Smooth muscle cell (in vitro differentiated cells): ENCODE results near the gene CXXC5. TPM values are rescaled to one million over a fixed set of nuclear protein-coding genes. Genes with fewer than 3 reads are reported as not detected.

Source experiments
- DNase-seq: peaks from one replicate; lab custom pipeline; 2025; ENCODE audit not compliant: unreplicated experiment; lab: John Stamatoyannopoulos, UW
- H2AFZ ChIP-seq: fragments of 200-600 bp; sonication (generic); 2 replicates; pipeline ENCODE4 v1.6.0; 2016; ENCODE audit warnings: antibody characterized with exemption, low read depth, mild to moderate bottlenecking
- H3F3A ChIP-seq: fragments of 200-600 bp; sonication (generic); 2 replicates; pipeline ENCODE4 v1.6.0; 2017; ENCODE audit warnings: antibody characterized with exemption, low read depth
- H3K27ac ChIP-seq: fragments of 200-600 bp; sonication (generic); 2 replicates; pipeline ENCODE4 v1.5.1; 2016; ENCODE audit warnings: low read depth, mild to moderate bottlenecking
- H3K27me3 ChIP-seq: fragments of 200-600 bp; sonication (generic); 2 replicates; pipeline ENCODE4 v1.6.1; 2016; ENCODE audit warnings: low read depth, mild to moderate bottlenecking
- H3K36me3 ChIP-seq: fragments of 200-600 bp; sonication (generic); 2 replicates; pipeline ENCODE4 v1.5.1; 2016; ENCODE audit warnings: low read depth
- H3K4me1 ChIP-seq: fragments of 200-600 bp; sonication (generic); 2 replicates; pipeline ENCODE4 v1.5.1; 2016; ENCODE audit warnings: low read depth
- H3K4me2 ChIP-seq: fragments of 200-600 bp; sonication (generic); 2 replicates; pipeline ENCODE4 v1.6.0; 2016; ENCODE audit warnings: mild to moderate bottlenecking
- H3K4me3 ChIP-seq: fragments of 200-600 bp; sonication (generic); 2 replicates; pipeline ENCODE4 v1.5.1; 2016; ENCODE audit warnings: mild to moderate bottlenecking
- H3K79me2 ChIP-seq: fragments of 200-600 bp; sonication (generic); 2 replicates; pipeline ENCODE4 v1.6.0; 2016; ENCODE audit warnings: low read depth, mild to moderate bottlenecking
- H3K9ac ChIP-seq: fragments of 200-600 bp; sonication (generic); 2 replicates; pipeline ENCODE4 v1.6.0; 2016; ENCODE audit warnings: low read depth
- H3K9me3 ChIP-seq: fragments of 200-600 bp; sonication (generic); replicated peaks from 2 replicates; pipeline ENCODE4 v1.5.1; 2016; ENCODE audit warnings: low read depth
- H4K20me1 ChIP-seq: fragments of 200-600 bp; sonication (generic); 2 replicates; pipeline ENCODE4 v1.6.0; 2016; ENCODE audit warnings: low read depth
- CTCF ChIP-seq: fragments of 200-600 bp; sonication (generic); IDR thresholded peaks from 2 replicates; pipeline ENCODE4 v1.5.1; 2017; ENCODE audit warnings: borderline replicate concordance, mild to moderate bottlenecking, antibody characterized with exemption; ENCODE audit not compliant: insufficient read depth, poor library complexity, severe bottlenecking
- WGBS: methylation state at CpG from one replicate; pipeline ENCODE4 v1.1.7; 2016; ENCODE audit warnings: low lambda C conversion rate; 5-methylcytosine and 5-hydroxymethylcytosine counted together
- polyA plus RNA-seq: library from polyadenylated mRNA; unstranded; fragments of >200 nt; fragmentation: Nextera tagmentation; extraction: Ambion mirVana; gene quantifications from 2 replicates; pipeline ENCODE4 v1.2.1, GENCODE V29; 2016
- total RNA-seq: library from RNA; depleted of rRNA; stranded (reverse); fragments of >200 nt; gene quantifications from 2 replicates; pipeline ENCODE4 v1.2.3, GENCODE V29; 2014

The CXXC5 gene
- total and polyA plus RNA-seq, 2 experiments from 2014 or later, result 85.5 to 139 TPM

GRCh38 chr5:139704748-139705147 is 56.6 kb downstream of the CXXC5 start:
- H3K4me3 ChIP-seq, result no peak overlapping the region
- H3K4me1 ChIP-seq, result peaks cover 35% of the 10 kb centered on the region
- TF ChIP-seq CTCF, result no peak
- no peak overlapping the region for H3K4me2 ChIP-seq
- no peak for DNase-seq
- H3K27me3 ChIP-seq, result no peaks in the 10 kb centered on the region
- H3K9me3 ChIP-seq, result no peaks in the 10 kb centered on the region
- no peak overlapping the region for H3K27ac ChIP-seq
- no peaks in the 10 kb centered on the region for H3F3A ChIP-seq
- WGBS, result 98% methylated on average over 4 of the region's 4 CpGs
- no peaks in the 10 kb centered on the region for H3K36me3 ChIP-seq
- no peak overlapping the region for H3K9ac ChIP-seq
- H4K20me1 ChIP-seq, result no peaks in the 10 kb centered on the region
- no peak overlapping the region for H2AFZ ChIP-seq
- H3K79me2 ChIP-seq, result no peaks in the 10 kb centered on the region

- 87% methylated on average over 3 of the region's 3 CpGs for WGBS
- Histone ChIP-seq H3K9ac (no peak overlapping the region), H2AFZ (no peak overlapping the region), H3K9me3 (no peaks in the 10 kb centered on the region), H3K4me2 (no peak overlapping the region), H3K79me2 (no peaks in the 10 kb centered on the region), H4K20me1 (no peaks in the 10 kb centered on the region), H3F3A (no peaks in the 10 kb centered on the region), H3K27me3 (no peaks in the 10 kb centered on the region), H3K36me3 (no peaks in the 10 kb centered on the region), H3K4me3 (no peak overlapping the region), H3K27ac (no peak overlapping the region), H3K4me1 (peaks cover 39% of the 10 kb centered on the region)
- no peak for TF ChIP-seq CTCF
- DNase-seq, result no peak
Measured at GRCh38 chr5:139705191-139705590, 57.0 kb downstream of the CXXC5 start.

- no peaks in the 10 kb centered on the region for H3F3A ChIP-seq
- peaks cover 39% of the 10 kb centered on the region for H3K4me1 ChIP-seq
- H3K36me3 ChIP-seq, result no peaks in the 10 kb centered on the region
- H4K20me1 ChIP-seq, result no peaks in the 10 kb centered on the region
- no peak overlapping the region for H3K4me3 ChIP-seq
- H3K79me2 ChIP-seq, result no peaks in the 10 kb centered on the region
- WGBS, result 69% methylated on average over 10 of the region's 10 CpGs
- TF ChIP-seq CTCF, result no peak
- H3K9ac ChIP-seq, result no peak overlapping the region
- no peaks in the 10 kb centered on the region for H3K27me3 ChIP-seq
- no peak overlapping the region for H3K27ac ChIP-seq
- H3K9me3 ChIP-seq, result no peaks in the 10 kb centered on the region
- no peak for DNase-seq
- H2AFZ ChIP-seq, result no peak overlapping the region
- H3K4me2 ChIP-seq, result no peak overlapping the region
Measured at GRCh38 chr5:139705655-139706587, 57.8 kb downstream of the CXXC5 start.
